Measurements from ENCODE around the gene GBE1.

Gene GBE1

GRCh38 chr3:81695302-81695701 is 66.1 kb downstream of the GBE1 start:
- no peak for DNase-seq

- DNase-seq, result no peak
These were observed 66.8 kb downstream of the GBE1 start for GRCh38 chr3:81694662-81695061.

GRCh38 chr3:81692766-81693165 is 68.7 kb downstream of the GBE1 start:
- DNase-seq, result no peak

GRCh38 chr3:81689617-81690016 is 71.8 kb downstream of the GBE1 start:
- DNase-seq, result no peak

GRCh38 chr3:81684751-81685395 is 76.6 kb downstream of the GBE1 start:
- no peak for DNase-seq

- DNase-seq, result no peak
These were observed 84.6 kb downstream of the GBE1 start for GRCh38 chr3:81676706-81677456.

GRCh38 chr3:81674690-81675089 is 86.8 kb downstream of the GBE1 start:
- no peak for DNase-seq

- DNase-seq, result no peak
These were observed 93.2 kb downstream of the GBE1 start for GRCh38 chr3:81668283-81668682.

- DNase-seq, result no peak
These were observed 94.8 kb downstream of the GBE1 start for GRCh38 chr3:81666502-81667121.

- DNase-seq, result no peak
These were observed 98.3 kb downstream of the GBE1 start for GRCh38 chr3:81663114-81663513.

GRCh38 chr3:81660036-81660435 is 101.4 kb downstream of the GBE1 start:
- no peak for DNase-seq

GRCh38 chr3:81658322-81658997 is 103.0 kb downstream of the GBE1 start:
- DNase-seq, result no peak

- no peak for DNase-seq
These were observed 110.3 kb downstream of the GBE1 start for GRCh38 chr3:81651139-81651538.

GRCh38 chr3:81650187-81650586 is 111.3 kb downstream of the GBE1 start:
- no peak for DNase-seq

- DNase-seq, result no peak
These were observed 116.2 kb downstream of the GBE1 start for GRCh38 chr3:81645248-81645647.

- DNase-seq, result no peak
These were observed 117.7 kb downstream of the GBE1 start for GRCh38 chr3:81643721-81644120.

GRCh38 chr3:81638480-81638879 is 123.0 kb downstream of the GBE1 start:
- no peak for DNase-seq

- no peak for DNase-seq
These were observed 128.8 kb downstream of the GBE1 start for GRCh38 chr3:81632659-81633058.

GRCh38 chr3:81624756-81625155 is 136.7 kb downstream of the GBE1 start:
- DNase-seq, result no peak

- no peak for DNase-seq
These were observed 139.1 kb downstream of the GBE1 start for GRCh38 chr3:81622395-81622794.

- DNase-seq, result no peak
These were observed 140.2 kb downstream of the GBE1 start for GRCh38 chr3:81621277-81621676.

GRCh38 chr3:81620849-81621248 is 140.6 kb downstream of the GBE1 start:
- no peak for DNase-seq

- DNase-seq, result no peak
These were observed 148.7 kb downstream of the GBE1 start for GRCh38 chr3:81612768-81613167.

- no peak for DNase-seq
These were observed 158.7 kb downstream of the GBE1 start for GRCh38 chr3:81602781-81603180.

All from central memory CD4-positive, alpha-beta T cell (primary cell).